IMR-90 (cell line): ENCODE measurements around the gene ALDH2. TPM values are rescaled to one million over a fixed set of nuclear protein-coding genes. Genes with fewer than 3 reads are reported as not detected.

Experiments
- ATAC-seq: fragments of 200-7000 bp; cut with Tn5 transposase; 2 replicates; pipeline ENCODE4 v1.9.1; 2020; ENCODE audit warnings: low read depth, mild to moderate bottlenecking, moderate library complexity
- BruUV-seq: library from RNA; stranded (reverse); fragments of 400-500 nt; replicated peaks from 2 replicates; lab custom pipeline; 2021; lab: Mats Ljungman, UMichigan
- CTCF ChIA-PET: fragments of 300-600 bp; formaldehyde crosslinking; extraction: SDS; loops from one replicate; lab custom pipeline; 2021; ENCODE audit warnings: antibody characterized with exemption; lab: Yijun Ruan, JAX
- POLR2A ChIA-PET: fragments of 300-600 bp; sonication (Branson Sonifier 250); formaldehyde crosslinking; loops from one replicate; lab custom pipeline; 2022; ENCODE audit warnings: antibody characterized with exemption; ENCODE audit not compliant: unreplicated experiment; lab: Charles Lee
- DNase-seq: peaks from one replicate; pipeline ENCODE4 v3.0.0; 2013
- H2AFZ ChIP-seq: replicated peaks from 2 replicates; pipeline ENCODE3; 2013; ENCODE audit warnings: low read length, mild to moderate bottlenecking; ENCODE audit not compliant: poor library complexity
- H2AK5ac ChIP-seq: 2 replicates; pipeline ENCODE4 v1.6.1; 2013; ENCODE audit warnings: low read depth, low read length, inconsistent platforms
- H2AK9ac ChIP-seq: replicated peaks from 2 replicates; pipeline ENCODE3; 2013; ENCODE audit warnings: mild to moderate bottlenecking, low read depth, low read length, moderate library complexity; ENCODE audit not compliant: poor library complexity
- H2BK120ac ChIP-seq: 2 replicates; pipeline ENCODE4 v1.6.1; 2013; ENCODE audit warnings: low read depth, low read length, inconsistent platforms
- H2BK15ac ChIP-seq: 3 replicates; pipeline ENCODE4 v1.6.1; 2013; ENCODE audit warnings: low read depth, low read length, inconsistent platforms
- H2BK20ac ChIP-seq: 2 replicates; pipeline ENCODE4 v1.6.1; 2013; ENCODE audit warnings: low read depth, mild to moderate bottlenecking, inconsistent platforms, low read length, moderate library complexity
- H2BK5ac ChIP-seq: 2 replicates; pipeline ENCODE4 v1.6.1; 2013; ENCODE audit warnings: mild to moderate bottlenecking, low read depth, low read length, inconsistent platforms; ENCODE audit not compliant: poor library complexity, severe bottlenecking
- H3K14ac ChIP-seq: replicated peaks from 2 replicates; pipeline ENCODE4 v1.6.1; 2013; ENCODE audit warnings: low read depth, low read length, inconsistent platforms
- H3K18ac ChIP-seq: 2 replicates; pipeline ENCODE4 v1.6.1; 2013; ENCODE audit warnings: low read depth, low read length, control low read depth
- H3K23ac ChIP-seq: 2 replicates; pipeline ENCODE4 v1.6.1; 2013; ENCODE audit warnings: low read depth, low read length, inconsistent platforms
- H3K27ac ChIP-seq: 2 replicates; pipeline ENCODE4 v1.5.1; 2013; ENCODE audit warnings: mild to moderate bottlenecking, control low read depth, low read length; ENCODE audit not compliant: insufficient read depth
- H3K27me3 ChIP-seq: 2 replicates; pipeline ENCODE4 v1.6.1; 2013; ENCODE audit warnings: low read length; ENCODE audit not compliant: control insufficient read depth, insufficient read depth
- H3K36me3 ChIP-seq: 2 replicates; pipeline ENCODE4 v1.6.1; 2013; ENCODE audit warnings: low read length, mixed read lengths; ENCODE audit not compliant: control insufficient read depth, insufficient read depth
- H3K4ac ChIP-seq: 2 replicates; pipeline ENCODE4 v1.6.1; 2013; ENCODE audit warnings: low read depth, low read length, inconsistent platforms
- H3K4me1 ChIP-seq: 2 replicates; pipeline ENCODE4 v1.6.1; 2013; ENCODE audit warnings: low read length, mixed read lengths; ENCODE audit not compliant: control insufficient read depth, insufficient read depth
- H3K4me2 ChIP-seq: 2 replicates; pipeline ENCODE4 v1.6.1; 2013; ENCODE audit warnings: low read depth, mild to moderate bottlenecking, control low read depth, low read length, moderate library complexity
- H3K4me3 ChIP-seq: 2 replicates; pipeline ENCODE4 v1.5.1; 2013; ENCODE audit warnings: low read depth, mild to moderate bottlenecking, control low read depth, low read length, moderate library complexity; ENCODE audit not compliant: insufficient read depth
- H3K56ac ChIP-seq: 2 replicates; pipeline ENCODE4 v1.6.1; 2013; ENCODE audit warnings: low read length, inconsistent platforms; ENCODE audit not compliant: insufficient read depth; ENCODE audit errors: extremely low read depth
- H3K79me1 ChIP-seq, 2 experiments: 2 replicates each; pipeline ENCODE4 v1.6.1; 2013; ENCODE audit warnings: low read length in 2 of 2, inconsistent platforms in 1 of 2, low read depth in 1 of 2
- H3K9ac ChIP-seq: 2 replicates; pipeline ENCODE4 v1.6.1; 2013; ENCODE audit warnings: low read depth, low read length, control low read depth
- H3K9me1 ChIP-seq: 2 replicates; pipeline ENCODE4 v1.6.1; 2013; ENCODE audit warnings: low read length, inconsistent platforms; ENCODE audit not compliant: insufficient read depth
- H3K9me3 ChIP-seq: 2 replicates; pipeline ENCODE4 v1.6.1; 2013; ENCODE audit warnings: low read length; ENCODE audit not compliant: control insufficient read depth, insufficient read depth
- H4K20me1 ChIP-seq: 2 replicates; pipeline ENCODE4 v1.6.1; 2013; ENCODE audit warnings: low read length, inconsistent platforms; ENCODE audit not compliant: insufficient read depth
- H4K5ac ChIP-seq: 2 replicates; pipeline ENCODE4 v1.6.1; 2013; ENCODE audit warnings: mild to moderate bottlenecking, low read depth, low read length, control low read depth
- H4K8ac ChIP-seq, 2 experiments: 2 replicates each; pipeline ENCODE4 v1.6.1; 2013; ENCODE audit warnings: low read depth in 2 of 2, low read length in 2 of 2, control low read depth in 1 of 2, inconsistent platforms in 1 of 2
- H4K91ac ChIP-seq: 2 replicates; pipeline ENCODE4 v1.6.1; 2013; ENCODE audit warnings: low read depth, low read length, inconsistent platforms; ENCODE audit not compliant: insufficient read depth
- MXI1 ChIP-seq: IDR thresholded peaks from 2 replicates; pipeline ENCODE4 v1.6.1; 2012; ENCODE audit warnings: low read depth, mild to moderate bottlenecking, low read length, moderate library complexity, borderline replicate concordance
- WGBS, 2 experiments: methylation state at CpG; one replicate each; pipeline versions ENCODE4 v1.1.5 to v1.1.7; 2013; ENCODE audit warnings: missing lambda C conversion rate in 2 of 2; ENCODE audit not compliant: insufficient read length in 1 of 2; ENCODE audit errors: extremely low coverage in 2 of 2; 5-methylcytosine and 5-hydroxymethylcytosine counted together
- dilution Hi-C: fragments of 300-500 bp; cut with HindIII; formaldehyde crosslinking; loops from one replicate; pipeline ENCODE4 v1.14.3; 2018; ENCODE audit warnings: low sequenced_read_pairs; ENCODE audit not compliant: unreplicated experiment
- in situ Hi-C: fragments of 300-500 bp; cut with MboI; formaldehyde crosslinking; loops from 3 replicates; pipeline ENCODE4 v1.14.3; 2019; ENCODE audit warnings: low sequenced_read_pairs, inconsistent platforms, mixed read lengths
- intact Hi-C: fragments of 100-400 bp; cut with micrococcal nuclease; formaldehyde crosslinking; loops from 2 replicates; pipeline ENCODE4 v1.10.0; 2022
- polyA plus RNA-seq, 3 experiments: library from polyadenylated mRNA; depleted of rRNA; stranded (reverse); fragments of >200 nt; gene quantifications; 2 replicates each; pipeline ENCODE4 v1.2.3, GENCODE V29; 2012; ENCODE audit warnings: low replicate concordance in 1 of 3
- total RNA-seq: library from RNA; depleted of rRNA; stranded (reverse); fragments of >200 nt; gene quantifications from 2 replicates; pipeline ENCODE4 v1.2.3, GENCODE V29; 2012

Gene ALDH2
- total and polyA plus RNA-seq, 2 of the 4 experiments (the other 2 are of a cell fraction): 16.0 to 41.2 TPM

GRCh38 chr12:111745211-111745610 lies 21.5 kb upstream of the ALDH2 start:
- Histone ChIP-seq H3K79me1 (no peaks in the 10 kb centered on the region), H2AFZ (no peak overlapping the region), H2AK9ac (no peak overlapping the region), H2BK15ac (no peak overlapping the region), H3K9me3 (no peaks in the 10 kb centered on the region), H3K4me3 (no peak overlapping the region), H2AK5ac (no peak overlapping the region), H3K56ac (no peak overlapping the region), H3K18ac (no peak overlapping the region), H3K9ac (no peak overlapping the region), H4K20me1 (no peaks in the 10 kb centered on the region), H4K8ac (no peak overlapping the region), H3K4me2 (no peak overlapping the region), H4K91ac (no peak overlapping the region), H3K14ac (no peak overlapping the region), H3K9me1 (no peaks in the 10 kb centered on the region), H4K5ac (no peak overlapping the region), H3K27ac (no peak overlapping the region), H3K36me3 (peaks cover 33% of the 10 kb centered on the region), H3K4ac (no peak overlapping the region), H2BK120ac (no peak overlapping the region), H2BK20ac (no peak overlapping the region), H3K27me3 (no peaks in the 10 kb centered on the region), H2BK5ac (no peak overlapping the region), H3K4me1 (peaks cover 4% of the 10 kb centered on the region; the same call in 1 of the 2 replicates), H3K23ac (no peak overlapping the region)
- intact Hi-C loops (no loop called here), in situ Hi-C loops (no loop called here), dilution Hi-C loops (no loop called here)
- ChIA-PET CTCF (no interaction called here), POLR2A (no interaction called here)
- BruUV-seq: no TSS peak
- ATAC-seq: no peak
- TF ChIP-seq MXI1: no peak
- DNase-seq: no peak
- no CpG with 5 or more reads among the region's 4 CpGs for WGBS, 2 experiments
